Hematopoietic multipotent progenitor cell treated with erythropoietin and hydrocortisone succinate and interleukin-3 and kit ligand, for 4 days (in vitro differentiated cells): ENCODE measurements around the gene UCHL3.
"Not testable (repeated sequence)": the region's sequence is repeated elsewhere in the genome, so short reads cannot be mapped to it uniquely, and the experiment has no call there.

ENCODE experiments used
- DNase-seq: peaks from one replicate; pipeline ENCODE4 v3.0.0-alpha.2; 2015

UCHL3 gene

GRCh38 chr13:75549262-75550158 lies at the start of gene UCHL3:
UCHL3 (plus strand) TSS chr13:75549791; CDS start chr13:75549821, 30 bp downstream.
- DNase-seq = peak; percentile 98

DNA sequence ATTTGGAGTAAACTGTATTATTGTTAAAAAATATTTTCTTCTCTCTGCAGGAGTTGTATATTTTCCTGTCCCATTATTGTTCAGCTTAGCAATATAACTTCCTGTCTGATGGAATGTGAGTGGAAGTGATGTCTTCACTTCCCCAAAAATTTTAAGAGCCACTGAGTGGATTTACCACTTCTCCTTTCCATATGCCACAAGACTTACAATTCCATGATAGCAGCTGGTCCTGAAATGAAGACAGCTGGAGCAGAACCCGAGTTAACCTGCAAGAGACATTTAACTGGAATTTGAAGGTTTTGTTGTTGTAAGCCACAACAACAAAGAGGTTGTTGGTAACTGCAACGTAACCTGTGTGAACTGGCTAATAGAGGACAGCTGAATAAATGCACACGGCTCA lies 44.3 kb upstream of the UCHL3 start:
- DNase-seq = peak; percentile 62

DNA sequence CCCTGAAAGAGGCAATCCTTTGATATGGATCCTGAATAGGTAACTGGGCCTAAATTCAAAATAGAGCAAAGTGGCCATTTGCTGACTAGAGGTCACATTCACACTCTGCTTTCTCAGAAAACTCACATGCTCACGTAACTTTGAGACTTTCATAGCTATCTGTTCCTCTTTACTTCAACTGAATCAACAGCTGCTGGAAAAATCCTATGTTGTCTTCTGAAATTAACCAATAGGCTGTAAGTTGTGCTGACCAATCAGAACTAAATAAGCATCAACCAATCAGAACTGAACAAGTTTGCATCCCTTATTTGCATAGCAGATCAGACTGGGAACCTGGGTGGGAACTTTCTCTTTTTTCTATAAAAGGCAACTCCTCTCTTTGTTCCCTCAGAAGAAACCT lies 43.6 kb upstream of the UCHL3 start:
- DNase-seq = no peak

DNA sequence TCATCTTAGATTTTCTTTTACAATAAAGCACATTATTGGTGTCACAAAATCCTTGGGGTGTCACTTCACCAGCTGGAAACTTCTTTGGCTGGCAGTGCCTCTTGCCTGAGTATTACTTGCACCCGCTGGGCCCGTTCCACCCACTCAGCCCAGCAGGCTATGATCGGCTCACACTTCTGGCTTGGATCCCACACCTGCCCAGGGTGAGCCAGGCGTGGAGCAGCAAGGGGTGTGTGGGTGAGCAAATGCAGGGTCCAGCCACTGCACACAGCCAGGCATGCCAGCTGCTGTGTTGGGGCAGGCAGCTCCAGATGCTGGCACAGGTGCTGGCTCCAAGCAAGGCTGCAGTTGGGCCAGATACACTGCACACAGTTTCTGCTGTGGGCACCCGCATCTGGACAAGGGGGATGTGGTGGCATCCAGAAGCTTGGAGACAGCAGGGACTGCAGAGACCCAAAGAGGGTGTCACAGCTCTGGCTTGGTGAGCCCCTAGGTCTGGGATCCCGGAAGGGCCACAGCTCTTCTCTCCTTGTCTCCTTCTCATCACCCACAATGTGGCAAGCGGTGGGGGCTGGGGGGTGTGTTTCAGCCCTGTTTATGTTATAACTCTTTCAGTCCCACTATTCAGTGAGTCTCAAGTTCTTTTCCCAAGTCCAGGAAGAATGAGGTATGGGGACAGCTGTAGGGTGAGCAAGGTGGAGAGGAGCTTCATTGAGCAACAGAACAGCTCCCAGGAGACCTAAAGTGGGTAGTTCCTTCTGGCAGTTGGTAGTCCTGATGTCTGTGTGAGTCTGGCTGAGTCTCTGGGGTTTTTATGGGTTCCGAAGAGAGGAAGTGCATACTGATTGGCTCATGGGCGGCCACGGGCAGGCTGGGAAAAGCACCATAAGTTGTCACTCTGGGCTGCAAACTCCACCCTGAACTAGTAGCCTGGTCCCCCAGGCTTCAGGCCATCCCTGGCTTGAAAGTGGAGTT lies 42.3 kb upstream of the UCHL3 start:
- no peak for DNase-seq

DNA sequence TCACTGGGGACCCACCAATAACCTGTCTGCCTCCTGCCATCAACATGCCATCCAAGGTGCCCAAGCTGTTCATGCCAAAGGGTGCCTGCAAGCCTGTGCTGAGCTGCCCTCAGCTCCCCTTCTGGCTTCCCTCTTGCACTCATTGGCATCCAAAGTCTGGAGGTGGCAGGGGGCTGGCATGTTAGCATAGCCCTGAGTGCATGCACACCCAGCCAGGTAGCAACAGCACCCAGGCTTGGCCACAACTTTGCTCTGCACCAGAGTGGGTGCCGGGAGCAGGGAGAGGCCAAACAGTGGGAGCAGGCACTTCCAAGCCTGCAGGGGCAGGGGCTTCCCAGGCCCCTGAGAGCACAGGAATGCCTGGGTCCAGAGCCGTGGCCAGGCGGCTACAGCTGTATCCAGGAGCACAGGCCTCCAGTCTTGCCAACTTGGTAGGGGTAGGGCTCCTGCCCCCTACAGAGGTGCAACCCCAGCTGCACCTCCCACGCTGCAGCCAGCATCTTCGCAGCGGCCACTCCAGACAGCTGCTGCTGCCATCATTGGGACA lies 41.5 kb upstream of the UCHL3 start:
- DNase-seq = no peak

DNA sequence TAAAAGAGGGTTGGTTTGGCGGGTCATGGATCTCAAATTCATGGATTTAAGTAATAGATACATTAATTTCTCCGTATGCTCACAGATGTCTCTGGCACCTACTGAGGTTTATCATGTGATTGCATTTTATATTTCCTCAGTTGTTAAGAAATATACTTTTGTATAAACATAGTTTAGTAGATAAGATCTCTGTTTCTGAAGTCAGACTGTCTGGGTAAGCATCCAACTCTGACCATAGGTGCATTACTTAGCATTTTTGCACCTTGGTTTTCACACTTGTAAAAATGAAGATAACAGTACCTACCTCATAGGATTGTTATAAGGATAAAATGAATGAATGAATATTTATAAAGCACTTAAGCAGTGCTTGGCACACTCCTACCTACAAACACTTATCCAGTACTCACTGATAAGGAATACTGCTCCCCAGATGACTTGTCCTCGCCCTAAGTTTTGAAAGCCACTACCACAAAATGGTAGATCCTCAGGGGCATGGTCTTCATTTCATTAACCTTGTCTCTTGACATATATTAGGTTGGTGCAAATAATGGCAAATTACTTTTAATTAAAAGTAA lies 38.5 kb upstream of the UCHL3 start:
- DNase-seq = no peak

- no peak for DNase-seq
These were observed 37.3 kb upstream of the UCHL3 start for GRCh38 chr13:75512253-75512652.

DNA sequence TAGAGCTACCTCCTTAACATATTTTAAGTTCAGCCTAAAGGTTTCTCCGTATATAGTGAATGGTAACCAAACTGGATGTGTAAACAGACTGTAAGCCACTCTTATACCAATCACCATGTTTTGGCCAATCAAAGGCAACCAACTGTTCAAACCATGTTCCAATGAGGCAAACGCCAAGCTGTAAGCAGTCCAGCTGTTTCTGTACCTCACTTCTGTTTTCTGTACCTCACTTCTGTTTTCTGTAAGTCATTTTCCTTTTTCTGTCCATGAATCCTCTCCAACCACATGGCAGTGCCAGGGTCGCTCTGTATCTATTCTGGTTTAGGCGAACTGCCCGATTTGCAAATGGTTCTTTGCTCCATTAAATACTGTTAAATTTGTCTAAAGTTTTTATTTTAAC lies 36.3 kb upstream of the UCHL3 start:
- DNase-seq = no peak

GRCh38 chr13:75514080-75514995 lies 35.3 kb upstream of the UCHL3 start:
- peak; percentile 37 for DNase-seq

DNA sequence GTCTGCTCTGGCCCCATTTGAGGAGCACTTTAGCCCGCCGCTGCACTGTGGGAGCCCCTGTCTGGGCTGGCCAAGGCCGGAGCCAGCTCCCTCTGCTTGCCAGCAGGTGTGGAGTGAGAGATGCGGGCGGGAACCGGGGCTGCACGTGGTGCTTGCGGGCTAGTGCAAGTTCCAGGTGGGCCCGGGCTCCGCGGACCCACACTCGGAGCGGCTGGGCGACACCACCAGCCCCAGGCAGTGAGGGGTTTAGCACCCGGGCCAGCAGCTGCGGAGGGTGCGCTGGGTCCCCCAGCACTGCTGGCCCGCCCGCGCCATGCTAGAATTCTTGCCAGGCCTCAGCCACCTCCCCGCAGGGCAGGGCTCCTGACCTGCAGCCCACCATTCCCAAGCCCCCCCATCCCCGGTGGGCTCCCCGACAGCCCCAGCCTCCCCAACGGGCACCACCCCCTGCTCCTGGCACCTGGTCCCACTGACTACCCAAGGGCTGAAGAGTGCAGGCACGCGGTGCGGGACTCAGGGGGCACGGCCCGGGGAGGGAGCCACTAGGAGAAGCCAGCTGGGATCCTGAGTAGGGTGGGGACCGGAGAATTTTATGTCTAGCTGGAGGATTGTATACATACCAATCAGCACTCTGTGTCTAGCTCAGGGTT lies 31.0 kb upstream of the UCHL3 start:
- DNase-seq = no peak

GRCh38 chr13:75521956-75522355 lies 27.6 kb upstream of the UCHL3 start:
- DNase-seq = no peak

- DNase-seq = peak; percentile 32
These were observed 19.0 kb upstream of the UCHL3 start for GRCh38 chr13:75530549-75530961.

GRCh38 chr13:75533861-75534260 lies 15.7 kb upstream of the UCHL3 start:
- DNase-seq = no peak

DNA sequence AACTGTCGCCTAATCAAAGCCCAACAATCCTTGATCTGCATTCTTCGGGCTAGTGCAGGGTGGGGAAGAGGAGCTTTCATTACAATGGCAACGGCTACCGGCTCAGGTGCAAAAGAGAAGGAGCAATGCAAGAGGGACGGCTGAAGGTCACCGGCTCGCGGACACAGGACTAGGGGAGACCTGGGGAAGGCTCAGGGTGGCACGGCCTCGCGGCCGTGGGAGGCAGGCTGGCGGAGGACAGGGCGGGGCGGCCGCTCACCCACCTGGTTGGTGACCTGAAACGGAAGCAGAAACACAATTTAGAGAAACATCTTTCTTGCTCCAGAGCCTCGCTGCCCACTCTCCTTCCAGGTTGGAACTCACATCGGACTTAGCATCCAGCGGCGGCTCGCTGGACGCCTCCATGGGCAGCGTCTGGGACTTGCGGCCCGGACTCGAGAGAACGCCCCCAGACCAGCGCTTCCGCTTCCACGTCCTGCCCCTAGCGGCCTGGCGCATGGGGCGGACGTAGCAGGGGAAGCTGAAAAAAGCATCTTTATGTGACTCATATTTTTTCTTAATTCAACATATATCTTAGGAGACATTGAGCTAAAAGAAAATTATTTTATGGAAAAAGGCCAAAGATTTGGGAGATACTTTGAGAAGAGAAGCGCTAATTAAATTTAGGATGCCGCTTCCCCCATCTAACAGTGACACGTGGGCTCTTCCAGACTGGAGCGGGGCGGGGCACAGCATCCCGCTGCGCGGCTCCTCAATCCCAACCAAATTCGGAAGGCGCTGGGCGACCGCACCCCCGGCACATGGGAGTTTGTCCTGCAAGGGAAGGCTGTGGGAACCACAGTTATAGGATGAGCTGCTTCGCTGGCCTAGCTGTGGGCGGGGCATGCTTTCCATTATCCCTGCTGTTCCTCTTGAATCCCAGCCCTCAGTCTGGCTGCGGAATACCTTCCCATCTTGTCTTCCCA lies 11.9 kb upstream of the UCHL3 start, which contains the start of gene COMMD6:
Gene COMMD6, minus strand, starts transcription at position 441 of the 965 bp plus-strand sequence. Its CDS starts 36 bp downstream, at position 405.
- peak; percentile 92 for DNase-seq

DNA sequence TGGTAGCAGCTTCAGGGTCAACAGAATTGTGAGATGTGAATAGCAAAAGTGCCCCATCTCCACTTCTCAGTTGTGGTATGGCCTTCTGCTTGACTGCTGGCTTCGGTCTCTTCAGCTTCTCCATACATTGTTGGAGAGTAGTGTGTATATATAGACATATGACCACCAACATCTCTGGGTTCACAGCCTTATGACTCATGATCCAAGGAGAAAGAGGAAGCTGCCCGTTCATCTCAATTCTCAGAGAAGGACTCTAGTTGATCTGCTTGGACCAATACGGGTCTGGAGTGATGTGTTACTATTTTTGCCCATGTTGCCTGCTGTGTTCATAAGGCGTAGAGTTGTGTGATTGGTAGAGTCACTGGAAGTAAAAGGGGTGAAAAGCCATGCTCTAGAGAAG lies 8.3 kb upstream of the UCHL3 start:
- DNase-seq = peak; percentile 85

DNA sequence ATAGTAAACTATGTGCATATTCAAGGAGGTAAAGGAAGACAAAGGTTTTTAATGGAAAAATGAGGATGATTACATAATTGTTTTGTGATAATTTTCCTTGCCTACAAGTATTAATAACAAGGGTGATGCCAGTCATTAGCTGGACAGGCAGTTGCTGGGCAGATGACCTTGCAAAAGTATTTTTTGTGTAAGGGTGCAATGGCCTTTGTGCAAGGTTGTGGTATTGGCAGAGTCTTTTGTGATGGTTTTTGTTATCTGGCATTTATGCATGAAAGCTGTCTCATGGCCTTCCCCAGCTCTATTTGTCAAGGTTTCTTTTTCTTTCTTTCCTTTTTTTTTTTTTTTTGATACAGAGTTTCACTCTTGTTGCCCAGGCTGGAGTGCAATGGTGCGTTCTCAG lies 7.6 kb upstream of the UCHL3 start:
- DNase-seq = no peak

- DNase-seq = no peak
These were observed 4.8 kb upstream of the UCHL3 start for GRCh38 chr13:75544681-75545330.

GRCh38 chr13:75545386-75545785 lies 4.2 kb upstream of the UCHL3 start:
- DNase-seq = not testable (repeated sequence)

DNA sequence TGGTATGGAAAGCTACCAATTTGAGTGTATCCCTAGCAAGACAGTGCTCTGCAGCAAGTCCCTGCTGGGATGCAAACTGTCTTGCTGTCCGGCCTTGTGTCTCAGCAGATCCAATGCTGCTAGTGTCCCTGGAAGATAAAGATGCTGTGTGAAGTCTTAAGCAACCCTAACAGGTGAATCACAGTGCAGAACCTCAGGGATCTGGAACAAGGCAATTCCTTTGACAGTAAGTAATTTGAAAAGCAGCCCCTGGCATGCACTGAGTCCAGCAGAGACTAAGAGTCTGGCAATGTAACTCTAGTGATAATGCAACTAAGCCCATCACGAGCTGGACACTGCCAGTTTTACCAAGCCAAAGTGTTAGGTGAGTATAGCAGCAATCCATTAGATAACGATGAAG lies 1.7 kb upstream of the UCHL3 start:
- DNase-seq = no peak
